Endodermal cell (in vitro differentiated cells): Measurements from ENCODE around the gene ELMO1. TPM values are rescaled to one million over a fixed set of nuclear protein-coding genes. Genes with fewer than 3 reads are reported as not detected.

Source experiments
- DNase-seq: peaks from one replicate; pipeline ENCODE4 v3.0.0-alpha.2; 2017
- H3K27ac ChIP-seq: 2 replicates; pipeline ENCODE4 v1.5.1; 2013; ENCODE audit warnings: mild to moderate bottlenecking, low read depth, low read length, moderate library complexity
- H3K27me3 ChIP-seq: 2 replicates; pipeline ENCODE4 v1.6.1; 2013; ENCODE audit warnings: mild to moderate bottlenecking, low read length, moderate library complexity; ENCODE audit not compliant: insufficient read depth, control insufficient read depth, poor library complexity, severe bottlenecking
- H3K36me3 ChIP-seq: 2 replicates; pipeline ENCODE4 v1.7.0; 2013; ENCODE audit warnings: mild to moderate bottlenecking, low read length, moderate library complexity; ENCODE audit not compliant: control insufficient read depth, insufficient read depth
- H3K4me1 ChIP-seq: one replicate; pipeline ENCODE4 v1.7.0; 2013; ENCODE audit warnings: low read length; ENCODE audit not compliant: control insufficient read depth, insufficient read depth
- H3K4me3 ChIP-seq: 2 replicates; pipeline ENCODE4 v1.5.1; 2013; ENCODE audit warnings: mild to moderate bottlenecking, low read length, moderate library complexity
- H3K9ac ChIP-seq: 2 replicates; pipeline ENCODE4 v1.6.1; 2013; ENCODE audit warnings: mild to moderate bottlenecking, low read length, moderate library complexity; ENCODE audit not compliant: poor library complexity, severe bottlenecking; ENCODE audit errors: extremely low read depth
- H3K9me3 ChIP-seq: 2 replicates; pipeline ENCODE4 v1.6.1; 2013; ENCODE audit warnings: mild to moderate bottlenecking, low read length, moderate library complexity; ENCODE audit not compliant: control insufficient read depth
- H3K27ac Mint-ChIP-seq: 2 replicates; pipeline ENCODE4 v1.8.0; 2020; ENCODE audit warnings: mixed read lengths
- H3K27me3 Mint-ChIP-seq: 2 replicates; pipeline ENCODE4 v1.8.0; 2021; ENCODE audit warnings: mild to moderate bottlenecking, mixed read lengths; ENCODE audit not compliant: insufficient read depth
- H3K36me3 Mint-ChIP-seq: 2 replicates; pipeline ENCODE4 v1.8.0; 2020; ENCODE audit warnings: low read depth, mixed read lengths
- H3K4me1 Mint-ChIP-seq: 2 replicates; pipeline ENCODE4 v1.8.0; 2020; ENCODE audit warnings: mixed read lengths
- H3K4me3 Mint-ChIP-seq: 2 replicates; pipeline ENCODE4 v1.8.0; 2020; ENCODE audit warnings: mild to moderate bottlenecking, moderate library complexity, mixed read lengths
- H3K9me3 Mint-ChIP-seq: 2 replicates; pipeline ENCODE4 v1.8.0; 2020; ENCODE audit warnings: mild to moderate bottlenecking, mixed read lengths
- WGBS, 2 experiments: methylation state at CpG; one replicate each; pipeline versions ENCODE4 v1.1.5 to v1.1.7; 2013; ENCODE audit warnings: missing lambda C conversion rate in 2 of 2, mixed read lengths in 1 of 2; ENCODE audit not compliant: insufficient coverage in 1 of 2, insufficient read length in 1 of 2; 5-methylcytosine and 5-hydroxymethylcytosine counted together
- total RNA-seq, 2 donors: library from RNA; stranded (reverse); fragmentation: NEBNext Ultra II Directional in 1 of 2; extraction: Animal tissue kit (Norgen Biotek cat#: 25700) in 1 of 2; gene quantifications; 2 replicates in 1 of 2; 3 replicates in 1 of 2; pipeline ENCODE4 v1.2.1, GENCODE V29; 2021
- TF ChIP-seq, protein P1 (sequence below): fragments of 200-600 bp; sonication (generic); conservative IDR thresholded peaks from 2 replicates; pipeline ENCODE4 v1.5.0; 2021; ENCODE audit warnings: antibody characterized with exemption, mild to moderate bottlenecking

Gene ELMO1
- total RNA-seq, 2 donors from 2014 or later, result 120 to 131 TPM

DNA sequence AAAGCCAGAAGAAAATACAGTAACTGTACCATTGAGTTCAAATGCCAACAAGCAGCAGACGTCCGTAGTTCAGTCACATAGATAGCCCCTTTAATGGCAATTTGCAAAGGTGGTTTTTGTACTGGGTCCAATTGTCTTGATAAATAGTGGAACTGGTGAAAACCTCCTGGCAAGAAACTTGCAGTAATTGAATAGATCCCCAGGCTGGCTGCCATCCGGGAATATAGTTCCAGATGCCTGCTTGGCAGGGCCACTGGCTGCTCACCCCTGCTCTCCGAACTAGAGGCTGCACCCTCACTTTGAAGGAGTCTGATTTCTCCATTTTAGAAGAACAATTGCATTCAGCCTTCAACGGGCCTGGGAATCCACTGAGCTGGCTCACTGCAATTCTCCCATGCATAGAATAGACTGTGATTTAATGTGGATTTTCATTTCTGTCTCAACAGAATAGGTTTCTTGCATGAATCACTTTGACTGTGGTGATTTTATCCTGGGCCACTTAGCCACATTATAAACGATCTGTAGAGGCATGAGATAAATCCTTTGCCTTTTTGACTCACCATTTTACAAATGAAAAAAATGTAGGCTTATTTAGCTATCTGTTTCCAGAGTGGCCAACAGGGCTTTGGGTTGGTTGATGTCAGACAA is 35.9 kb upstream of the ELMO1 start:
- Histone ChIP-seq H3K4me1 (peaks cover under 1% of the 10 kb centered on the region), H3K4me3 (no peak overlapping the region), H3K27ac (peak overlapping the region; percentile 74), H3K27me3 (no peaks in the 10 kb centered on the region), H3K9me3 (peaks cover 28% of the 10 kb centered on the region), H3K9ac (no peak overlapping the region), H3K36me3 (no peaks in the 10 kb centered on the region)
- Mint-ChIP-seq H3K9me3 (peaks cover 18% of the 10 kb centered on the region), H3K4me1 (peaks cover 5% of the 10 kb centered on the region), H3K36me3 (no peaks in the 10 kb centered on the region), H3K27ac (no peak overlapping the region), H3K27me3 (no peaks in the 10 kb centered on the region), H3K4me3 (no peak overlapping the region)
- WGBS, 2 experiments, result 85 to 91% methylated on average over 5 to 6 of the region's 6 CpGs
- TF ChIP-seq, protein P1, sequence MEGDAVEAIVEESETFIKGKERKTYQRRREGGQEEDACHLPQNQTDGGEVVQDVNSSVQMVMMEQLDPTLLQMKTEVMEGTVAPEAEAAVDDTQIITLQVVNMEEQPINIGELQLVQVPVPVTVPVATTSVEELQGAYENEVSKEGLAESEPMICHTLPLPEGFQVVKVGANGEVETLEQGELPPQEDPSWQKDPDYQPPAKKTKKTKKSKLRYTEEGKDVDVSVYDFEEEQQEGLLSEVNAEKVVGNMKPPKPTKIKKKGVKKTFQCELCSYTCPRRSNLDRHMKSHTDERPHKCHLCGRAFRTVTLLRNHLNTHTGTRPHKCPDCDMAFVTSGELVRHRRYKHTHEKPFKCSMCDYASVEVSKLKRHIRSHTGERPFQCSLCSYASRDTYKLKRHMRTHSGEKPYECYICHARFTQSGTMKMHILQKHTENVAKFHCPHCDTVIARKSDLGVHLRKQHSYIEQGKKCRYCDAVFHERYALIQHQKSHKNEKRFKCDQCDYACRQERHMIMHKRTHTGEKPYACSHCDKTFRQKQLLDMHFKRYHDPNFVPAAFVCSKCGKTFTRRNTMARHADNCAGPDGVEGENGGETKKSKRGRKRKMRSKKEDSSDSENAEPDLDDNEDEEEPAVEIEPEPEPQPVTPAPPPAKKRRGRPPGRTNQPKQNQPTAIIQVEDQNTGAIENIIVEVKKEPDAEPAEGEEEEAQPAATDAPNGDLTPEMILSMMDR, result no peak
- no peak for DNase-seq

DNA sequence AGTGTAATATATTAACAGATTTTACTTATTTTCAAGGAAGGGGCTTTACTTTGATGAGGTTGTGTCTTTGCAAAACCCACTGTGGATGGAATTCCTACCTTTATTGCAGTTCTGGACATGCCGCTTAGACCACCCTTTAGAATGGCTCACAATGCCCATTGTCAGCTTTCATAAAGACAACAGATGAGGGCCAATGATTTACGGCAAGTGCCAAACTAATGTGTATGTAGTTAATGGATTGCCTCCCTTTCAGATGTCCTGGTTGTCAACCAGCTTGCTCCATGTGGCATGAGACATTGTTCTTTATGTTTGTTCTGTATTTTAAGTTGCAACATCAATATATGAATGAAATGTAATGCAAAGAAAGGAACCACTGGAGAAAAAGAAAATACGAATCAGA is 35.0 kb upstream of the ELMO1 start:
- no peaks in the 10 kb centered on the region for H3K27me3 Mint-ChIP-seq
- no peak overlapping the region for H3K4me3 ChIP-seq
- peaks cover 19% of the 10 kb centered on the region for H3K9me3 ChIP-seq
- peaks cover 18% of the 10 kb centered on the region for H3K9me3 Mint-ChIP-seq
- H3K4me1 Mint-ChIP-seq, result peaks cover 3% of the 10 kb centered on the region
- WGBS, 2 experiments, result 90 to 95% methylated on average over 2 to 3 of the region's 3 CpGs
- no peak overlapping the region for H3K4me3 Mint-ChIP-seq
- H3K27me3 ChIP-seq, result no peaks in the 10 kb centered on the region
- H3K36me3 ChIP-seq, result no peaks in the 10 kb centered on the region
- DNase-seq, result no peak
- TF ChIP-seq, protein P1, result no peak
- no peak overlapping the region for H3K27ac Mint-ChIP-seq
- no peak overlapping the region for H3K9ac ChIP-seq
- no peaks in the 10 kb centered on the region for H3K36me3 Mint-ChIP-seq
- no peaks in the 10 kb centered on the region for H3K4me1 ChIP-seq
- H3K27ac ChIP-seq, result peak overlapping the region; percentile 74

DNA sequence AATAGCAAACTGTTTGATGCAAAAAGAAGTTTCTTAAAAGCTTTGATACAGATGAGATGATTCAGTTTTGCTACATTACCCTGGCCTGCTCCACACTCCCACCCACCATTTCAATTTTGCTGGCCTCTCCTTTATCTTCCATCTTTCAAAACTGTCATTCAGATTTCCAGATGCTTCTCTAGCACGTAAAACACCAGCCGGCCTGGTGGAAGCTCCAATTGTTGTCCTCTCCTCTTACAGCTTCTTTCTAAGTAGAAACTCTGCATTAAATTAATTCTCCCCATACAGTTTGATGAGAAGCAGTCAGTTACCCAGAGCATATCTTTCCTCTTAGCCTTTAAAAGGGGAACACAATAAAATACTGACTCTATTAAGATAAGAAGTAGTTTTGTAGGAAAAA is 34.3 kb upstream of the ELMO1 start:
- H3K9ac ChIP-seq, result no peak overlapping the region
- Mint-ChIP-seq H3K4me3 (no peak overlapping the region), H3K36me3 (no peaks in the 10 kb centered on the region), H3K27ac (no peak overlapping the region), H3K9me3 (peaks cover 12% of the 10 kb centered on the region), H3K4me1 (peaks cover 3% of the 10 kb centered on the region), H3K27me3 (no peaks in the 10 kb centered on the region)
- DNase-seq, result no peak
- H3K27me3 ChIP-seq, result no peaks in the 10 kb centered on the region
- H3K36me3 ChIP-seq, result no peaks in the 10 kb centered on the region
- TF ChIP-seq, protein P1, result no peak
- peak overlapping the region; percentile 19 for H3K27ac ChIP-seq
- WGBS, 2 experiments, result 63 to 83% methylated on average over 2 of the region's 2 CpGs
- no peaks in the 10 kb centered on the region for H3K4me1 ChIP-seq
- H3K4me3 ChIP-seq, result no peak overlapping the region
- H3K9me3 ChIP-seq, result peaks cover 12% of the 10 kb centered on the region
